Fibroblast of skin of back (primary cell): ENCODE results near the gene COQ8A.
A peak's percentile ranks its signal among the peaks of the same experiment; 100 is the strongest.
"Not testable (repeated sequence)": the region's sequence is repeated elsewhere in the genome, so short reads cannot be mapped to it uniquely, and the experiment has no call there.

Experiments used
- DNase-seq: peaks from one replicate; pipeline ENCODE4 v3.0.0-alpha.2; 2013

COQ8A gene

DNA sequence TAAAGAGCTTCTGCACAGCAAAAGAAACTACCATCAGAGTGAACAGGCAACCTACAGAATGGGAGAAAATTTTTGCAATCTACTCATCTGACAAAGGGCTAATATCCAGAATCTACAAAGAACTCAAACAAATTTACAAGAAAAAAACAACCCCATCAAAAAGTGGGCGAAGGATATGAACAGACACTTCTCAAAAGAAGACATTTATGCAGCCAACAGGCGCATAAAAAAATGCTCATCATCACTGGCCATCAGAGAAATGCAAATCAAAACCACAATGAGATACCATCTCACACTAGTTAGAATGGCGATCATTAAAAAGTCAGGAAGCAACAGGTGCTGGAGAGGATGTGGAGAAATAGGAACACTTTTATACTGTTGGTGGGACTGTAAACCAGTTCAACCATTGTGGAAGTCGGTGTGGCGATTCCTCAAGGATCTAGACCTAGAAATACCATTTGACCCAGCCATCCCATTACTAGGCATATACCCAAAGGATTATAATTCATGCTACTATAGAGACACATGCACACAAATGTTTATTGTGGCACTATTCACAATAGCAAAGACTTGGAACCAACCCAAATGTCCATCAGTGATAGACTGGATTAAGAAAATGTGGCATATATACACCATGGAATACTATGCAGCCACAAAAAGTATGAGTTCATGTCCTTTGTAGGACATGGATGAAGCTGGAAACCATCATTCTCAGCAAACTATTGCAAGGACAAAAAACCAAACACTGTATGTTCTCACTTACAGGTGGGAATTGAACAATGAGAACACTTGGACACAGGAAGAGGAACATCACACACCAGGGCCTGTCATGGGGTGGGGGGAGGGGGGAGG is 10.6 kb upstream of the COQ8A start:
- DNase-seq: not testable (repeated sequence)

DNA sequence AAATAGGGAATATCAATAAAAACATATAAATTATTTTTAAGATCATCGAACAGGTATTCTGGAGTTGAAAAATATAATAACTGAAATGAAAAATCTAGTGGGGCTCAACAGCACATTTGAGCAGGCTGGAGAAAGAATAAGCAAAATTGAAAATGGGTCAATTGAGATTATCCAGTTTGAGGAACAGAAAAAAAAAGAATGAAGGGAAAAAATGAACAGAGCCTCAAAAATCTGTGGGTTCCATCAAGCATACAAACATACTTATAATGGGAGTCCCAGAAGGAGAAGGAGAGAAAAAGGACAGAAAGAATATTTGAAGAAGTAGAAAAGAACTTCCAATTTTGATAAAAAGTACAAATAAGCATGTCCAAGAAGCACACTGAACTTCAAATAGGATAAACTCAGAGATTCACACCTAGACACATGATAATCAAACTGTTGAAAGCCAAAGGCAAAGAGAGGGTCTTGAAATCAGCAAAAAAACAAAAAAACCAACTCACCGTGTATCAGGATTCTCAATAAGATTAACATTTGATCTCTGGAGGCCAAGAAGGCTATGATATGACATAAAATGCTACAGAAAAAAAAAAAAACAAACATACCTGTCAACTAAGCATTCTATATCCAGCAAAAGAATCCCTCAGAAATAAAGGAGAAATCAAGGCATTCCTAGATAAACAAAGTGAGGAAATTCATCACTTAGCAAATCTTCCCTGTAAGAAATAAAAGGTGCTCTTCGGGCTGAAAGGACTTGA is 5.4 kb upstream of the COQ8A start:
- DNase-seq: no peak

DNA sequence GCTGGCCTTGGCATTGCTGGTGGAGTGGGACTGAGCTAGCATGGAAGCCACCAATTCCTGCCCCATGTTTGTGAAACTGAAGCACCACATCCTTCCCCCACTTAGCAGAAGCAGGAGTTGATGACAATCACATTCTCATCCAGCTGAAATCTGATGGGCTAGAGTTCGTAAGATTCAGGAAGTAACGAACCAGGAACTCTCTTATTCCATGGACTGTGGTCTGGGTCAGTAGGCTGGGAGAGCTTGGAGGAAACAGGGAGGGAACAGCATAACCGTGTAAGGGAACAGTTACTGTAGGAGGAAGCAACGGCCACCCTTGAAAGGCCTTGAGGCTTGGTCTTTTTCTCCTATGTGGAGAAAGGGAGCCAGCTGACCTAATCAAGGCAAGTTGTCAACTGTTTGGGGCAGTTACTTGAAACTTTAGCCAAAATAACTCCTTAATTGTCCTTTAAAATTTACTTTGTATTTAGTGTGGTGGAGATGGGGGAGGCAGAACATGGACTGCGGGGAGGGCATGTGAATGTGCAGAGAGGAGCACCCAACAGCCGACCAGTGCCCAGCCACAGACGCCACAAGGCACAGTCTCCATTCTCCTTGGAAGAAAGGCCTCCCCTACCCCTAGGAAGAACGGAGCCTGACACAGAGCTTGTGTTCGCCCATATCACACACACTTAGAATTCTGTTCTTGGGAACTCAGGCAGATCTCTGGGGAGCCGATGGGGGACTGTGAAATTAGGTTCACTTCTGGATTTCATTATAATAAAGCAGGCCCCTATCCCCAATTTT is 2.0 kb upstream of the COQ8A start:
- DNase-seq: no peak

DNA sequence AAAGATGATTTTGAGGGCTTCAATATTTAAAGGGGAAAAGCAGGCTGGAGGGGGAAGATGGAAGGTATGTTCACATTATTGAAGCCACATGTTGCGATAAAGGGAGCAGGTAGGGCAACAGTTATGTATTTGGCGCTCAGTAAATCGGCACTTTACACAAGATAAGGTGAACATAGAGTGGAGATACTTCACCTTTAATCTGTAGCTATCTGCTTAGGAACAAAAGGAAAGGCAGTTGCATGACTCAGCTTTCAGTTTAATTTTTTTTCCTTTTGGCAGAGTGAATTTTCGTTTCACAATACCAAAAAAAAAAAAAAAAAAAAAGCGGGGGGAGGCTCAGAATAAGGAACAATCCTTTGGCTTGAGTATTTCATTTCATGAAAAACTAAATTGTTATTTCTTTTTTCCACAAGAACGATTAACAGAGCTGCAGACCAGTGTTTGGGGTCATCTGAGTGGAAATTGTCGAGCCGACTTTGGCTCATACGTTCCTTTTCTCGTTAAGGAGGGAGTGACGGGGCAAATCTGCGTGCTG is 1.1 kb upstream of the COQ8A start:
- peak; percentile 24 for DNase-seq

DNA sequence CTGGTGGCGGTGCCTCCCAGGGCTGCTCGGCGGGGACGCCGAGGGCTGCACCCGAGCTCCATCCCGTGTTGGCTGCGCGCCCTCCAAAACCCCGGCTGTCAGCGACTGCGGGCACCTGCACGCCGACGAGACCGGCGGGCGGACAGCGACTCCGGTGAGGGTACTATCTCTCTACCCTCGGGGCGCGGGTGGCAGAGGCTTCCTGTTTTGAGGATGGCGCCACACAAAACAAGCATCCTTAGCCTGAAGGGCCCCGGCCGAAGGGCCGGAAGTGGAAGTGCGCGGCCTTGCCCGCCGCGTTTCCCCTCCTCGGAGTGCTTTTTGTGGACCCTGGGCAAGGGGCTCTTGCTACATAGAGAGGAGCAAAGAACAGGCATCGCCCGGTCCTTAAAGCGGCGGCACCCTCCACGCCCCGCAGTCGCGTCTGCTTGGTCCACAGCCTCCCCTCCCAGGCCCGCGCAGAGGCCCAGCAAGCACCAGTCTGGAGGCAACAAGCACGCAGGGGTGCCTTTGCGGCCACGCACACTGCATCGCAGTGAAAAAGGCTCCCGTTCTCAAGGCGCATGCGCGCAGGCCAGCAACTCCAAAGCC is 561 bp upstream of the COQ8A start:
- DNase-seq: no peak

DNA sequence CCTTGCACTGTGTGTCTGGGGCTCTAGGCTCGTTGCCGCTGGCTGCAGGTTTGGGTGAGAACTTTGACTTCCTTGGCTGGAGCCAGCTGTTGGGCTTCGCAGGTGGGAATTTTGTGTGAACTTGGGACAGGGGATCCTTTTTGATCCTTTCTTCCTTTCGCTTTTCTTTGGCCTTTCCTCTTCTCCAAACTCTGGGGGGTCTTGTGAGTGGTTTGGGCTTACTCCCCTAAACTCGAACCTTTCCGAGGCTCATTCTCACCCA is 643 bp downstream of the COQ8A start:
- no peak for DNase-seq

DNA sequence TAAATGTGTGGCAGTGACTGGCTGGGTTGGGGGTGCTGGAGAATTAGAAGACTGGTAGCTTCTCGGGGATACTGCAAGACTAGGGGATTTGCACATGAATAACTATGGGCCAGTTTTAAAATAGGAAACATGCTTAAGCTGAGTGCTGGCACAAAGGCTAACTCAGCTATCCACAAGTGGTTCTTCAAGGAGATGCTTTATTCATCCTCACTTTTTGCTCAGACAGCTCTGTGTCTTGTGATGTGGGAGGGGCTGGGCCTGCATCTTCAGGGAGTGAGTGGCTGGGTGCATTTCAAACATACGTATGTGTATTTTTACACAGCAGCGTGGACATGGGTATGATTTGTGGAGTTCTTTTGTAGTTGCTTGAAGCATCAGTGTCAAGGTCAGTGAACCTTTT is 2.3 kb downstream of the COQ8A start:
- DNase-seq: no peak

DNA sequence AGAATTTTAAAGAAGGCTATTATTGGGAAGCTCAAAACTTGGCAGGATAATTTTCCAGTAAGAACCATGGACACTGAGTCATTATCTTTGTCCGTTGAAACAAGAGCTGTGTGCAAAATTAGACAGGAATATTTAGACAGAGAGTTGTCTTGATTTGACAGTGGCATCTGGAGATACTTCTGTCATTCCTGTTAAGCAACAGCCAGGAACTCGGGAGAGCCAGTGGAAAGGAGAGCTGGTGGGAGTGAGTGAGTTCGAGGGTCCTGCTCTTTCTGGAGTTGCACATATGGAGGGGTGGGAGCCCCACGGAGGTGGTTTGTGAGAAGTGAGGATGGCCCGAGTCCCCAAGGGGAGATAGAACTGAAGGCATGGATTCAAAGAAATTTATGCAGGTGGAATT is 3.1 kb downstream of the COQ8A start:
- no peak for DNase-seq

DNA sequence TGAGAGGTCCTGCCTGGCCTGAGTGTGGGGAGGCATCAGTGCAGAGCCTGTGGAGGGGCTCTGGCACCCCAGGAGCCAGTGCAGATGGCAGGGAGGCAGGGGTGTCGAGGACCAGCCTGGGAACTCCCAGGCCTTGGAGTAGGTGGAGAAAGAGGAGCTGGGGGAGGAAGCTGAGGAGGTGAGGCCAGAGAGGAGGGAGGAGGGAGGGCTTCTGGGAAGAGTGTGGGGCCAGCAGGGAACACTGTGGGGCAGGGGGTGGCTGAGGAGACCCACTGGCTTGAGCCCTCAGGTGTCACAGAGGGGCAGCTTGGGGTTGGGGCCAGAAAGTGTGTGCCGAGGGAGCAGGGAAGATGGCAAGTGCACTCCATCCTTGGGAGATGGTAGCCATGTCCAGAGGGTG is 3.8 kb downstream of the COQ8A start:
- no peak for DNase-seq

DNA sequence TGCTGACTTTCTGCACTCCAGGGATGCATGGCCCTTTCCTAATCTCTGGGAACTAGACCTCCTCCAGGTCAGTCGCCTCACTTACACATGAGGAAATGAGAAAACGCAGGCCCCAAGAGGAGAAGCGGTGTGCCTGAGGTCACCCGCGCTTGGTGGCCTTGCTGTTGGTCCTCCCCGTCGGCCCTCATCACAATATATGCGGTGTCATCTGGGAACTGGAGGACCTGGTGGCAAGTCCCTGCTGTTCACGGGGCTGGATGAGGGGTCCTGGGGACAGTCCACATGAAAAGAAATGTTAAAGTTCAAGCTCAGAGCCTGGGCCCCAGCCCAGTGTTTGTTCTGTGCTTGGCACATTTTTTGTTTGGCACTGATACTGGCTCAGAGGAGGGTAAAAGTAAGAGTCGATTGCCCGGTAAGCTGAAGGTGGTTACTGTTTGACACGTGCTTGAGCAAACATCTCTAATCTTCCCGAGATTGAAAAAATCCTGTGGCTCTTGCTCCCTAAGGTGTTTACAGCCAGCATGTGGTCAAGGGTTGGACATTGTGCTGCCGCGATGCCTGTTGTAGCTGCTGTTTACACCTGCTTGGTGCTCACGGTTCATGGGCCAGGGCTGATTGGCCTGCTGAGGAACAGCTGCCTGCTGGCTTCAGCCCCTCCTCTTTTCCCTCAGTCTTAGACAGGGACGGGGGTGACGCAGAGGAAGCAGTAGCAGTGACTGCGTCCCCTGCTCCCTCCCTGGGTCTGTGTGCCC is 5.2 kb downstream of the COQ8A start:
- no peak for DNase-seq

DNA sequence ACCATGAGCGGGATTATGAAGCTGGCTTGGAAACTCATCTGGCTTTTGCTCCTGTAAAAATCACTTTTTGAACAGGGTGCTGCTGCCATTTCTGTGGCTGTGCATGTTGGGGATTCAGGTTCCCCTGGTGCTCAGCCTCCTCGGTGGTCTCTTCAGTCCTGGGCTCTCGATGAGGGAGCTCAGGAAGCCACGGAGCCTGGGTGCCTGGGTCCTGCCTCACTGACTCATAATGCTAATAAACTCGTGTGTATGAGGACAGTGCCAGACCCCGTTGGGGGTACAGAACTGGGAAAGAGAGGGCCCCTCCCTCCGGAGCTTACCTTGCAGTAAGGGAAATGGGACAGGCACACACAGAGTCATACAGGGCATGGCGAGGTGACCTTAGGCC is 5.8 kb downstream of the COQ8A start:
- DNase-seq: no peak

DNA sequence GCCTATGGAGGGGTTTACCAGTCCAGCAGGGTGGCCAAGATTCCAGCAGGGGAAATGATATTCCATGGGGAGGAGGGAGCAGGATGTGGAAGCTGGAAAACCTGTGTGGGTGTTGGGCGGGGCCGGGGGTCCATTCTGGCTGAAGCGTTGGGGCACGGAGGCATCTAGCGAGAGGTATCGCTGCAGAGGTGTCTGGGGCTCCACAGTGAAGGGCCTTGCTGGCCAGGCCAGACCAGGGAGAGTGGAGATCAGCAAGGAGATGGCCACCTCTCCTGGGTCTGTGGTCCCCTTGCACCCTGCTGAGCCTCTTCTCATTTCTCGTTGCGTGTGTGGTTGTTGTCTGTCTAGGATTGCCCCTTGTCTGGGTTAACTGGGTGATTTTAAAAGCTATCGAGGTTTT is 6.2 kb downstream of the COQ8A start:
- no peak for DNase-seq

DNA sequence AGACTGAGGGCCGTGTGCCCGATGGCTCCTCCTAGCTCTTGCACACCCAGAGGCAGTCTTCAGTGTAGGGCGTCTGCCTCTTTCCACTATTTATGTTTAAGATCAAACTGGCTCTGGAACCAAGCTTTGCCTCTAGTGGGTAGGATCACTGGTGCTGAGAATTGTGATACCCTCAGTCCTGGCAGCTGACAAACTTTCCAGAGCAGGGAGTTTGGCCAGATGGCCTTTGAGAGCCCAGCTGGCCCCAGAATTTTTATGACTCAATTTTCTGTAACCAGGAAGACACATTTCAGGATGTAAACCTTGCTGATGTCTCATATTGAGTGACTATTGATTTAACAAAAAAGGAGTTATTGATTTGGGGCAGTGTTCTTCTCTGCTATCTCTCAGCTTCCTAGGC is 6.7 kb downstream of the COQ8A start:
- no peak for DNase-seq

DNA sequence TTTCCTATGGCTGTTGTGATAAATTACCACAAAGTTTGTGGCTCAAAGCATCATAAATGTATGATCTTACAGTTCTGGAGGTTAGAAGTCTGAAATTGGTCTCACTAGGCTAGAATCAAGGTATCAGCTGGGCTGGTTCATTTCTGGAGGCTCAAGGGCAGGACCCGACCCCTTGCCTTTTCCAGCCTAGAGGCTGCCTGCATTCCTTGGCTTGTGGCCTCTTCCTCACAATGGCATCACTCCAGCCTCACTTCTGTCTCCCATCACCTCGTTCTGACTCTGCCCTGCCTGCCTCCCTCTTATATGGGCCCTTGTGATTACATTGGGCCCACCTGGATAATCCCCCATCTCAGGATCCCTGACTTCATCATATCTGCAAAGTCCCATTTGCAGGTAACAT is 8.0 kb downstream of the COQ8A start:
- no peak for DNase-seq

DNA sequence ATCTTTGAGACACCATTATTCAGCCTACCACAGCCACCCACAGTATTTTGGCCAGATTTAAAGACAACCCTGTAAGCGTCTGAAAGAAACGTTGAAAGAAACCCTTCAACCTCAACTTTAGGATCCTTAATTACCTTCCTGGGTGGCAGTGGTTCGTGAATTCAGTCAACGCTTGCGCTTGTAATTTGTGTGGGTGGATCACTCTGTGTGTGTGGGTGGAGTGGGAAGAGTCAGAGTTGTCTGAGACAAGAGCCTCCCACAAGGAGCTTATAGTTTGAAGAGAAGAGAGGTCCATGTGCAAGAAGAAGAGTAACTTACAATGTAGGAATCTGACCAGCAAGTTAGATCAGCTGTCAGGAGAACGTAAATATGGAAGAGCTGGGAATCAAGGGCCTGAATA is 8.4 kb downstream of the COQ8A start:
- no peak for DNase-seq

DNA sequence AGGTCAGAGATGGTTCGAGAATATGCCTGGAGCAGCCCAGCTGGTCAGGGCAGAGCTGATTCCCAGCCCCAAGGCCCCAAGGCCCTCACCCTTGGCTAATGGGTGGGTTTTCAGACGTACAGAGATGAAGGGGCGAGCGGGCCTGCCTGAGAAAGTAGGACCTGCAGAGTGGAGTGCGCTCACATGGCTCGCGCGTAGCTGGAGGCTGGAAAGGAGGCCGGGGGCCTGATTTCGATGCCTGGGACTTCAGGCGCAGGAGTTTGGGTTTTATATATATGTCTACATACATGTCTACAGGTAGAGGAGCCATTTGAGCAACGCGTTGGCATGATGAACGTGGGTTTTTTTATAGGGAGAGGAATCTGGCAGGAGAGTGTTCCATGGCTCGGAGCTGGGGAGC is 8.9 kb downstream of the COQ8A start:
- DNase-seq: no peak

DNA sequence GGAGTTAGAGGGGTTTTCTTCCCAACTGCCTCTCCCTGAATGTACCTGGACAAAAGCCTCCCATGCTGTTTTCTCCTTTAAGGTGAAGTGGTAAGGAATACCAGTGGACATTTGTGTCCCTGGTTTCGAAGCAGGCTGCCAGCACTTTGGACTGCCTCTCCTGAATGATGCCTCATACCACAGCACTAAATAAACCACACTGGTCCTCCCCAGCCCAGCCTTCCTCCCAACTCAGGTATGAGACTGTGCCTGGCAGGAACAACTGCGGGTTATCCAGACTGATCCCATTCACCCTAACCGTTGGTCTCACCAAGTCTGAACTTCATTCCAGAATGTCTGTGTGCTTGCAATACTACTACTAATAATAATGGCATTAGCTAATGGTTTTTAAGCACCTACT is 9.3 kb downstream of the COQ8A start:
- DNase-seq: no peak

DNA sequence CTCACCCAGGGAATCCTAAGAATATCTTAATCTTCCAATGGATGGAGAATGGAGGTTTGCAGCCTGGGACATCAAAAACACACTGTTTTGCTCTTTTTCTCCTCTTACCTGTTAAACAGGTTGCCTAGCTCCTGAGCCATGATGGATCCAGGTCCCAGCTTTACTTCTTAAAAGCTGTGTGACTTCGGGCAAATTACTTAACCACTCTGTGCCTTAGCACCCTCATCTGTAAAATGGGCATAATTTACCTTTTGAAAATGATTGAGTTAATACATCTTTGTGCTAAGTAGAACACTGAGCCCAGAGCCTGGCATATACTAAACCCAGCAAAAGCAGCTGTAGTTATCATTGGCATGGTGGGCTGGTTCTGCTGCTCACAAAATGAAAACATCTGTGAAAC is 10.2 kb downstream of the COQ8A start:
- no peak for DNase-seq

DNA sequence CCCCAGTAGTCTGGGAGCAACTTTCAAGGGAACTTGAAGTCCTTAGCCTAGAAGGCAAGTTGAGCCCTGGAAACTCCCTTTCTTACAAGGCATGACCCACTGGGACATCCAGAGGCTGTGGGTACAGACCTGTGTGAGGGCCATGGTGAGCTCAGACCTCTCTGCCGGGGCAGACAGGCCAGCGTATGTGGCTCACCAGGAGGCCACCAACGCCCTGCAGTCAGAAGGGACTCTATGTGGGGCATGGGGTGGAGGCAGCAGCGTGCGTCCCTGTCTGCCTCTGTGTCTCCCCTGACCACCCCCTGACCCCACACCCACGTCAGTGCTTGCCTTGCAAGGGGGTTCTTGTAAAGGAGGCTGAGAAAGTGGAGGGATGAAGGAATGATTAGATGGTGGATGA is 10.8 kb downstream of the COQ8A start:
- DNase-seq: no peak

DNA sequence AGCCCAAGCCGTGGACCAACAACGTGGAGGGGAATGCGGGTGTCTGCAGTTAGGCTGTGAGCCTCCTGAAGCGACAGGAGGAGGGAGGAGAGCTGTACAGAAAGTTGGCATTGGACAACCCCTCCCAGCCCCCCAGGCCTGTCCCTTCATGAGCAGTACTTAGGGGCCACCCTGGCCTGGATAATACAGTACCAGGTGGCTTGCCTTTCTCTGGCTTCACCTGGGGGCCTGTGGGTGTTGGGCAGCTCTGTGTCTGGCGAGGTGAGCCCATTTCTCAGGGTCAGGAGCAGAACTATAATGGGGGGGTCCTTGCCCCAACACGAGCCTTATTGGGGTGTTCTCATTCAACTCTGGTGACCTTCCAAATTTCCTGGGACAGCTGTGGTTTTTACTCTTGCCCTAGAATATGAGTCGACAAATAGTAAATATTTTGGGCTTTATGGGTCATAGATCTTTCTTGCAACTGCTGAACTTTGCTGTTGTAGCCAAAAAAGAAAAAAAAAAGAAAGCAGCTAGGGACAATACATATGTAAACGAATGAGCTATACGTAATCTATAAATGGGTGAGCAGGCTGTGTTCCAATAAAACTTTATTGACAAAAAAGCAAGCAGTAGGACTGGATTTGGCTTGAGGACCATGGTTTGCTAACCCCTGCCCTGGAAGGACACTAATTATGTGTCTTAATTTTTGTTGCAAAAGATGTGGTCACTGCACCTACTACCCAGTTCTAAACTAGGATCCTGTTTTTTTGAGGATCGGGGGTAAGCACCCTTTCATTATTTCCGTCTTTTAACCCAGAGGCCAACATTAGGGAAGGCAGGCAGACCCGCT is 11.4 kb downstream of the COQ8A start:
- no peak for DNase-seq

DNA sequence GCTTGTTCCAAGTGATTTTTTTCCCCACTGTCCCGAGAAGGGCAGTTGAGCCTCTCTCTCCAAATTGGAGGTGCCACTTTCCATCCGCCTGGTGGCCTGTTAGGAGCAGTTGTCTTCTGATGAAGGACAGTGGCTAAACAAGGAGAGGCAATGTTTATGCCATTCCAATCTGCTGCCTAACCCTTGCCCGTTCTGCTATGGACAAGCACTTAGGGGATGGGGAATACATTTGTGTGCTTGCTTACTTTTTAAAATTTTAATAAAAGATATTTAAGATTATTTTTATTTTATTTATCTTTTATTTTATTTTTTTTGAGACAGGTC is 12.0 kb downstream of the COQ8A start:
- no peak for DNase-seq
